GM04504 (cell line): ENCODE results near the gene TRIP4.

Experiments used
- DNase-seq: peaks from one replicate; pipeline ENCODE4 v3.0.0-alpha.2; 2012; ENCODE audit warnings: low read depth

TRIP4 gene

GRCh38 chr15:64447536-64448315 is 60.1 kb downstream of the TRIP4 start:
- DNase-seq = no peak

GRCh38 chr15:64452988-64453688 is 65.5 kb downstream of the TRIP4 start:
- no peak for DNase-seq

GRCh38 chr15:64453689-64454037 is 66.0 kb downstream of the TRIP4 start:
- DNase-seq = no peak

GRCh38 chr15:64454282-64454681 is 66.6 kb downstream of the TRIP4 start:
- DNase-seq = no peak

- DNase-seq = no peak
Measured at GRCh38 chr15:64455961-64456371, 68.3 kb downstream of the TRIP4 start.

- DNase-seq = no peak
Measured at GRCh38 chr15:64456634-64457108, 69.0 kb downstream of the TRIP4 start.

GRCh38 chr15:64459066-64459781 is 71.6 kb downstream of the TRIP4 start:
- no peak for DNase-seq

GRCh38 chr15:64460206-64460723 is 72.6 kb downstream of the TRIP4 start, which contains the start of gene ZNF609:
ZNF609 (plus strand) TSS chr15:64460578; CDS start chr15:64499420, 38,842 bp downstream.
- peak; percentile 93 for DNase-seq

GRCh38 chr15:64460724-64461720 is 73.4 kb downstream of the TRIP4 start:
- peak; percentile 71 for DNase-seq

GRCh38 chr15:64461721-64462162 is 74.1 kb downstream of the TRIP4 start:
- DNase-seq = no peak

GRCh38 chr15:64462492-64462891 is 74.9 kb downstream of the TRIP4 start:
- no peak for DNase-seq

- peak; percentile 24 for DNase-seq
Measured at GRCh38 chr15:64464276-64465005, 76.8 kb downstream of the TRIP4 start.

GRCh38 chr15:64466408-64467141 is 78.9 kb downstream of the TRIP4 start:
- DNase-seq = no peak

GRCh38 chr15:64472161-64472560 is 84.5 kb downstream of the TRIP4 start:
- no peak for DNase-seq

GRCh38 chr15:64474846-64475245 is 87.2 kb downstream of the TRIP4 start:
- no peak for DNase-seq

GRCh38 chr15:64476550-64476949 is 88.9 kb downstream of the TRIP4 start:
- no peak for DNase-seq

GRCh38 chr15:64478863-64479262 is 91.2 kb downstream of the TRIP4 start:
- DNase-seq = no peak

GRCh38 chr15:64480891-64481290 is 93.3 kb downstream of the TRIP4 start:
- no peak for DNase-seq

- DNase-seq = no peak
Measured at GRCh38 chr15:64483749-64484148, 96.1 kb downstream of the TRIP4 start.

- DNase-seq = no peak
Measured at GRCh38 chr15:64485796-64486195, 98.2 kb downstream of the TRIP4 start.
